Ectodermal cell (in vitro differentiated cells): ENCODE results near the gene RAX.

Experiments
- H3K27ac ChIP-seq: 2 replicates; pipeline ENCODE4 v1.7.0; 2013; ENCODE audit warnings: mild to moderate bottlenecking, low read depth, low read length; ENCODE audit not compliant: insufficient read depth, poor library complexity, severe bottlenecking
- H3K27me3 ChIP-seq: 2 replicates; pipeline ENCODE4 v1.7.0; 2013; ENCODE audit warnings: mild to moderate bottlenecking, low read length; ENCODE audit not compliant: insufficient read depth, control insufficient read depth, poor library complexity, severe bottlenecking
- H3K36me3 ChIP-seq: one replicate; pipeline ENCODE4 v1.7.0; 2013; ENCODE audit warnings: low read length; ENCODE audit not compliant: control insufficient read depth, insufficient read depth
- H3K4me1 ChIP-seq: one replicate; pipeline ENCODE4 v1.7.0; 2013; ENCODE audit warnings: low read length; ENCODE audit not compliant: control insufficient read depth, insufficient read depth
- H3K4me3 ChIP-seq: 2 replicates; pipeline ENCODE4 v1.7.0; 2013; ENCODE audit warnings: low read depth, low read length, control low read depth; ENCODE audit not compliant: insufficient read depth
- H3K9me3 ChIP-seq: 2 replicates; pipeline ENCODE4 v1.7.0; 2013; ENCODE audit warnings: mild to moderate bottlenecking, low read length, moderate library complexity; ENCODE audit not compliant: control insufficient read depth
- WGBS, 2 experiments: methylation state at CpG; one replicate each; pipeline ENCODE4 v1.1.7; 2013; ENCODE audit warnings: missing lambda C conversion rate in 2 of 2; 5-methylcytosine and 5-hydroxymethylcytosine counted together

Gene RAX

GRCh38 chr18:59229191-59229590 is 44.1 kb downstream of the RAX start:
- H3K36me3 ChIP-seq = no peaks in the 10 kb centered on the region
- no peak overlapping the region for H3K4me3 ChIP-seq
- peaks cover 53% of the 10 kb centered on the region for H3K27me3 ChIP-seq
- H3K27ac ChIP-seq = no peak overlapping the region
- H3K4me1 ChIP-seq = no peaks in the 10 kb centered on the region
- 84 to 94% methylated on average over 2 of the region's 2 CpGs for WGBS, 2 experiments
- H3K9me3 ChIP-seq = no peaks in the 10 kb centered on the region

GRCh38 chr18:59228351-59228750 is 44.9 kb downstream of the RAX start:
- H3K9me3 ChIP-seq = no peaks in the 10 kb centered on the region
- no peaks in the 10 kb centered on the region for H3K4me1 ChIP-seq
- H3K27ac ChIP-seq = no peak overlapping the region
- H3K36me3 ChIP-seq = no peaks in the 10 kb centered on the region
- peaks cover 61% of the 10 kb centered on the region for H3K27me3 ChIP-seq
- H3K4me3 ChIP-seq = no peak overlapping the region
- WGBS, 2 experiments = 81% methylated on average over 1 of the region's 1 CpG

- H3K4me1 ChIP-seq = peaks cover 7% of the 10 kb centered on the region
- H3K4me3 ChIP-seq = no peak overlapping the region
- 70 to 75% methylated on average over 2 of the region's 2 CpGs for WGBS, 2 experiments
- no peaks in the 10 kb centered on the region for H3K36me3 ChIP-seq
- H3K27ac ChIP-seq = no peak overlapping the region
- H3K9me3 ChIP-seq = no peaks in the 10 kb centered on the region
- peaks cover 100% of the 10 kb centered on the region for H3K27me3 ChIP-seq
Observed at GRCh38 chr18:59222341-59222740, 50.9 kb downstream of the RAX start.

DNA sequence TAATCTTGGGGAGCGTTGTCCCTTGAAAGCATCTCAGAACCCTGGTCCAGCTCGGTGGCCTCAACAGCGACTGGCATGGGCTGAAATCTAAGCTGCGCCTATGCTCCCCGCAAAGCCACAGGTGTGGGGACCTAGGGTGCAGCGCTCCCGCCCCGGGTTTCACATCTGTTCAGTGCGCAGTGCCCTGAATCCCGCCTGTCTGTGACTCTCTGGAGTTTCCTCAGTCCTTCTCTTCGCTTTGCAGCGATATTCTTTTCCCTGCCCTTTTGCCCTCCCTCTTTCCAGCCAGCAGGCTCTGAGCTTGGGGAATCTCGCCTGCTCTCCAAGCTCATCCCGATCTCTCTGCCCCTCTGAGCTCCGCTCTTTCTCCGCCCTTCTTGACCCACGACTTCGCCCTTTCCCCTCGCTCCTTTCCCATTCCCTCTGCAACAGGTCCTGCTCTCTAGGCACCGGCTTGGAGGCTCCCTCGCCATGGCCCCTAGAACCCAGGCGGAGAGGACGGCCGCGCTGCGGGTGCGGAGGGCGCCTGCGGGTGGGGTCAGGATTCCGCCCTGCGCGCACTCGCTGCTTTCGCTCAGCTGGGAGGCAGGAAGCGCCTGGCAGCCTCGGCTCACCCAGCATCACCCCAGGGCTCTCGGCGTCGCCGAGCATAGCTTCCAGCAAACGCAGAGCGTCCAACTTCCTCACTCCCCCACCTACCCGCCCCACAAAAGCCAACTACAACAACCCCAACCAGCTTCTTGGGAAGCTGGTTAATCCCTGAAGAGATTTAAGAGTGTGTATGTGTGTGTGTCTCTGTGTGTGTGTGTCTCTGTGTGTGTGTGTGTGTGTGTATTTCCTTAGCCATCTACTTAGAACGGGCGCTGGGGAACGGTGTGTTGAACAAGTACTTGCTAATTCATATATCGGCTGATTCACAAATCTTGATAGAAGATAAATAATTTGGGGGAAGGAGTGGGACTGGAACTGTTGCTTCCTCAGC is 52.2 kb downstream of the RAX start:
- 4% methylated on average over 46 to 47 of the region's 47 CpGs for WGBS, 2 experiments
- peaks cover 92% of the 10 kb centered on the region for H3K27me3 ChIP-seq
- peak overlapping the region; percentile 24 for H3K4me3 ChIP-seq

DNA sequence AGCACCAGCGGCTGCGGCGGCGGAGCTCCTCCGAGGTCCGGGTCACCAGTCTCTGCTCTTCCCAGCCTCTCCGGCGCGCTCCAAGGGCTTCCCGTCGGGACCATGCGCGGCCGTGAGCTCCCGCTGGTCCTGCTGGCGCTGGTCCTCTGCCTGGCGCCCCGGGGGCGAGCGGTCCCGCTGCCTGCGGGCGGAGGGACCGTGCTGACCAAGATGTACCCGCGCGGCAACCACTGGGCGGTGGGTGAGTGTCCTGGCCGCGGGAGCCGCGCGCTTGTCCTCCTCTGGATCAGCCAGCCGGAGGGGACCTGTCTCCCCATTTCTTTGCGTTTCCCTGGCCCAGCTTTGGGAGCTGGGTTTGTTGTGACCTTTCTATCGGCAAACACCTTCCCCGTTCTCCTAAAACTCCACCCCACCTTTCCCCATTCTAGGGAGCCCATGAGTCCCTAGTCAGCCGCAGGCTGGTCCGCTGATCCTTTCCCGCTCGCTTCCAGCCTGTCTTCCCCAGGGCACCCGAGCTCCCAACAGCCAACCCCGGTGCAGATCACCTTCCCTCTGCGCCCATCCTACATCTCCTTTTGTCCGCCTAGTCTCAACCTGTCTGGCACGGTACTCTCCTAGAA is 53.0 kb downstream of the RAX start:
- H3K27ac ChIP-seq = no peak overlapping the region

More for the DNA sequence above, 52.2 kb downstream of the RAX start:
- H3K36me3 ChIP-seq = no peaks in the 10 kb centered on the region
- H3K27ac ChIP-seq = no peak overlapping the region
- H3K9me3 ChIP-seq = no peaks in the 10 kb centered on the region
- H3K4me1 ChIP-seq = peaks cover 7% of the 10 kb centered on the region

DNA sequence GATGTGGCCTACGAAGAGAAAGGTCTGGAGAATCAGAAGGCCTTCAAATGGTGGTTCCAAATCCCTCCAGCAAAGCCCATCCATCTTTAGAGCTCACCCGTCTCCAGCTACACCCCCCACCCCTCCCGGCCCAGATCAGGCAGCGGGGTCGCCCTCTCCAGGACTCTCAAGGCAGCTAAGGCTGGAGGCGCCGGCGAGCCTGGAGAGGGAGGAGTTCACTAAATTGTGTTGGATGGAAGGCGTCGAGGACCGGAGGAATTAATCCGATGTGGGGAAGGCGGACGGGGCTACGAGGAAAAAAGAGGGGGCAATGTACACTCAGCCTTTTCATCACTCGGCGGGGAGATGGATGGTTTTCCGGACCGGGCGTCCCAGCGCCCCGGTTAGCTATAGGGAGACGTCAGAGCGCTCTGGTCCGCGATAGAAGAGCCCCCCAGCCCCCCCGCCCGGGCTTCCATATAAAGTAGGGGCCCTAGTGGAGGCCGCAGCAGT is 53.5 kb downstream of the RAX start, which contains the start of gene GRP:
Gene GRP, plus strand, starts transcription at position 487 of the 492 bp plus-strand sequence. CDS start 108 bp downstream, outside the sequence.
- Histone ChIP-seq H3K9me3 (no peaks in the 10 kb centered on the region), H3K36me3 (no peaks in the 10 kb centered on the region), H3K27ac (no peak within 1 kb of the TSS), H3K4me1 (peaks cover 7% of the 10 kb centered on the region), H3K27me3 (peaks cover 79% of the 10 kb centered on the region), H3K4me3 (peak within 1 kb of the TSS; percentile 24)
- WGBS, 2 experiments = 2% methylated on average over 29 of the region's 29 CpGs

More for the DNA sequence above, 53.0 kb downstream of the RAX start:
- peak overlapping the region; percentile 24 for H3K4me3 ChIP-seq
- peaks cover 7% of the 10 kb centered on the region for H3K4me1 ChIP-seq
- H3K36me3 ChIP-seq = no peaks in the 10 kb centered on the region
- H3K9me3 ChIP-seq = no peaks in the 10 kb centered on the region
- 1% methylated on average over 46 of the region's 46 CpGs for WGBS, 2 experiments
- peaks cover 84% of the 10 kb centered on the region for H3K27me3 ChIP-seq

DNA sequence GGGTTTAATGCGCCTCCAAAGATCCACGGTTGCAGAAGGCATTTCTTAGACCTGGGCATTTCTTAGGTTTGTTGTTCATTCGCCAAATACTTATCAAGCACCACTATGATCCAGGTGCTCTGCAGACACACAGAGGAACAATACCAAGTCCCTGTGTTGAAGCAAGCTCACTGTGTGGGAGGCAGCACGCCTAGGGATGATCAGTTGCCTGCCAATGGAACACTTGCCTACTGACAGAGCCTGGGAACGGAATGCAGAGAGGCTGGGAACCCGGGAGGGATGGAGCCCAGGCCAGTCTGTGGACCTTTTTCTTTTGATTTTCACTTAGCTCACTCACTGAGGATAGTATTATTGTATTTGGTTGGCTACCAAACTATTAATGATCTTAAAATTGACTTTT is 55.2 kb downstream of the RAX start:
- WGBS, 2 experiments = 77 to 79% methylated on average over 6 of the region's 6 CpGs
- peaks cover 7% of the 10 kb centered on the region for H3K4me1 ChIP-seq
- peaks cover 62% of the 10 kb centered on the region for H3K27me3 ChIP-seq

More for the DNA sequence above, 55.2 kb downstream of the RAX start:
- no peak overlapping the region for H3K27ac ChIP-seq
- no peaks in the 10 kb centered on the region for H3K9me3 ChIP-seq
- no peaks in the 10 kb centered on the region for H3K36me3 ChIP-seq
- H3K4me3 ChIP-seq = no peak overlapping the region
